HG02938 (cell line): ENCODE data around the gene CCNB2.

Experiments
- ATAC-seq: cut with Tn5 transposase; IDR thresholded peaks from one replicate; pipeline ENCODE4 v1.9.1; 2021; ENCODE audit warnings: mild to moderate bottlenecking, moderate library complexity; ENCODE audit not compliant: unreplicated experiment

The CCNB2 gene

GRCh38 chr15:59165726-59166125 lies 60.8 kb downstream of the CCNB2 start:
- ATAC-seq: no peak

- no peak for ATAC-seq
These were observed 61.2 kb downstream of the CCNB2 start for GRCh38 chr15:59166166-59166565.

DNA sequence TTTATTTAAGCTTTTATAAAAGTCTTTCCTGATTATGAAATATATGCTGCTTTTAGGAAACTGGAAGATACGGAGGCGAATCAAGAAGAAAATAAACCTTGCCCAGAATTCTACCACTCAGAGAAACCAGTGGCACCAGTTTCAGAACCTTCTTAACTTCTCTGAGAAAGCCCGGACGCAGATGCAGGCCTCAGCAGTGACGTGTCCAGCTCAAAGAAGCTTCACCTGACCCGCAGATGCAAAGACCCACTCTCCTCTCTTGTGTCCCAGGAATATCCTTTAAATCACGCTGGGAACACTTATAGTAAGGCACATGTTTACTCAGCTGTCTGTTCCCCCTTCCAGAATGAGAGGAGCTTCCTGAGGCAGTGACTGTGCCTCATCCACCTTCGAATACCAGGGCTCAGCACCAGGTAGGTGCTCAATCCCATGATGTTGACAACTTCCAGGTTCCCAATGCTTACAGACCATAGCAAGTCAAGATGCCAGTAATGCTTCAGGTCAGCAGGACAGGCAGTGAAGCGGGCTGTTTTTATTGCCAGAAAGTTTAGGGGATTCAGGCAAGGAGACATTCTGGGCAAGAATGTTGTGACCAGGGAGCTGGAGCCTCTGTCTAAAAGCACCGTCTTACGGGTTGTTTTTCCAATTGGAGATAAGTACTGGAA lies 61.8 kb downstream of the CCNB2 start:
- ATAC-seq: no peak

DNA sequence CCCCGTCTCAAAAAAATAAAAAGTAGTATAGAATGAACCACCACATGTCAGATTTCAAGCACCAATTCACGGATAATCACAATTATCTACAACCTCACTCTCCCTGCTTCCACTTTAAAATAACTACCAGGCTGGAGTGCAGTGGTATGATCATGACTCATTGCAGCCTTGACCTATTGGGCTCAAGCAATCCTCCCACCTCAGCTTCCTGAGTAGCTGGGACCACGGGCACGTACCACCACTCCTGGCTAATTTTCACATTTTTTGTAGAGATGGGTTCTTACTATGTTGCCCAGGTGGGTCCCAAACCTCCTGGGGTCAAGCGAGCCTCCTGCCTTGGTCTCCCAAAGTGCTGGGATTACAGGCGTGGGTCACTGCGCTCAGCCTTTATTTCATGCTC lies 63.6 kb downstream of the CCNB2 start:
- ATAC-seq: no peak

- no peak for ATAC-seq
These were observed 64.3 kb downstream of the CCNB2 start for GRCh38 chr15:59169251-59169708.

- ATAC-seq: no peak
These were observed 65.5 kb downstream of the CCNB2 start for GRCh38 chr15:59170295-59171066.

DNA sequence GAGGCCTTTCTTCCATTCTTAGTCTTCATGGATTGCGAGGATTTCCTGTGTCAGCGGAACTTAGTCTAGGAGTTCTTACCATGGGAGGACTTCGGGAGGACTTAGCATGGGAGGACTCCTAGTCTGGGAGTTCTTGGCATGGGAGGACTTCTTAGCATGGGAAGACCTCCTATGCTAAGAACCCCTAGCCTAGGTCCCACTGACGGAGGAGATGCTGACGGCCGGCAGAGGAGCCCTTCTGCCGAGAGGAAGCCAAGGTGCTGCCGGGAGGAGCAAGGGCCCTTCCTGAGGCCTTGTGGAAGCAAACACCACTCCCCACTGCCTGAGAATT lies 66.1 kb downstream of the CCNB2 start:
- no peak for ATAC-seq

GRCh38 chr15:59172289-59172901 lies 67.4 kb downstream of the CCNB2 start:
- ATAC-seq: no peak

- ATAC-seq: no peak
These were observed 68.2 kb downstream of the CCNB2 start for GRCh38 chr15:59173194-59173593.

GRCh38 chr15:59174151-59174834 lies 69.3 kb downstream of the CCNB2 start:
- no peak for ATAC-seq
